K562 (cell line): ENCODE data around the gene FBRS. TPM values are rescaled to one million over a fixed set of nuclear protein-coding genes. Genes with fewer than 3 reads are reported as not detected.

Source experiments
- CREB5 ChIP-seq: fragments of 250-450 bp; sonication (Bioruptor Pico); IDR thresholded peaks from 2 replicates; pipeline ENCODE4 v1.5.0; 2020; ENCODE audit warnings: mild to moderate bottlenecking
- ELF1 ChIP-seq: fragments of 200-800 bp; sonication (Bioruptor generic); IDR thresholded peaks from 2 replicates; pipeline ENCODE4 v1.6.1; 2016; ENCODE audit warnings: missing genetic modification characterization, missing compliant biosample characterization
- FOXJ2 ChIP-seq: fragments of 200-800 bp; sonication (Bioruptor generic); IDR thresholded peaks from 2 replicates; pipeline ENCODE4 v1.6.1; 2016; ENCODE audit warnings: missing genetic modification characterization, missing compliant biosample characterization
- GMEB1 ChIP-seq: fragments of 250-450 bp; sonication (Bioruptor Pico); IDR thresholded peaks from 2 replicates; pipeline ENCODE4 v1.4.0; 2020; ENCODE audit warnings: mild to moderate bottlenecking
- KDM4B ChIP-seq, 2 experiments: fragments of 450-650 bp in 1 of 2; sonication (generic) in 1 of 2; IDR thresholded peaks; 2 replicates each; pipeline ENCODE4 v1.6.1; 2016 to 2017; ENCODE audit warnings: borderline replicate concordance in 2 of 2, antibody characterized with exemption in 1 of 2, low read depth in 1 of 2, mild to moderate bottlenecking in 1 of 2
- NFYB ChIP-seq: IDR thresholded peaks from 2 replicates; pipeline ENCODE4 v1.6.1; 2011; ENCODE audit warnings: mild to moderate bottlenecking, moderate library complexity; ENCODE audit not compliant: insufficient read length; ENCODE audit errors: extremely low read depth
- NR4A1 ChIP-seq, 2 experiments: fragments of 250-450 bp in 1 of 2; fragments of 450-650 bp in 1 of 2; sonication (Bioruptor Pico) in 1 of 2; IDR thresholded peaks; 2 replicates each; pipeline versions ENCODE4 v1.4.0 to v1.6.1; 2016 to 2020; ENCODE audit warnings: mild to moderate bottlenecking in 2 of 2, missing compliant biosample characterization in 1 of 2, missing genetic modification characterization in 1 of 2, moderate library complexity in 1 of 2
- PML ChIP-seq: IDR thresholded peaks from 2 replicates; pipeline ENCODE4 v1.6.1; 2012; ENCODE audit warnings: low read length, inconsistent platforms
- SPI1 ChIP-seq: IDR thresholded peaks from 2 replicates; pipeline ENCODE4 v1.6.1; 2011; ENCODE audit warnings: low read depth, low read length, control low read depth, borderline replicate concordance
- TBL1XR1 ChIP-seq, 2 experiments: IDR thresholded peaks; 2 replicates each; pipeline ENCODE4 v1.6.1; 2012; ENCODE audit warnings: improper control_type of control experiment in 2 of 2, low read length in 2 of 2, mild to moderate bottlenecking in 1 of 2
- THAP12 ChIP-seq: fragments of 250-450 bp; sonication (Bioruptor Pico); IDR thresholded peaks from 2 replicates; pipeline ENCODE4 v1.9.0; 2021; ENCODE audit warnings: mild to moderate bottlenecking, inconsistent platforms
- TSC22D4 ChIP-seq: fragments of 450-650 bp; IDR thresholded peaks from 2 replicates; pipeline ENCODE4 v1.6.1; 2016; ENCODE audit warnings: missing genetic modification characterization, missing biosample characterization, control low read depth
- VEZF1 ChIP-seq: fragments of 200-800 bp; sonication (Bioruptor generic); IDR thresholded peaks from 2 replicates; pipeline ENCODE4 v1.6.1; 2017; ENCODE audit warnings: missing genetic modification characterization, missing compliant biosample characterization
- ZNF354B ChIP-seq: fragments of 250-450 bp; sonication (Bioruptor Pico); IDR thresholded peaks from 2 replicates; pipeline ENCODE4 v1.4.0; 2020
- ZNF436 ChIP-seq: fragments of 250-450, 450-650 bp; sonication (Bioruptor Pico); formaldehyde crosslinking; IDR thresholded peaks from 2 replicates; pipeline ENCODE4 v1.7.0; 2020; ENCODE audit warnings: mild to moderate bottlenecking
- polyA plus RNA-seq, 8 experiments: library from polyadenylated mRNA; depleted of rRNA in 4 of 8; stranded (reverse) in 5 of 8; unstranded in 3 of 8; fragments of >200 nt; fragmentation: Nextera tagmentation in 2 of 8; fragmentation: Illumina TruSeq in 1 of 8; extraction: Ambion mirVana in 2 of 8; extraction: Trizol in 1 of 8; gene quantifications; 2 replicates each; pipeline versions ENCODE4 v1.2.1 to v1.2.3, GENCODE V29; 2011 to 2014; ENCODE audit warnings: inconsistent platforms in 1 of 8, missing spikeins in 1 of 8
- total RNA-seq, 7 experiments: library from RNA; depleted of rRNA in 6 of 7; stranded (reverse); fragments of >200 nt in 6 of 7; fragmentation: Illumina TruSeq in 2 of 7; extraction: Trizol in 2 of 7; gene quantifications; 2 replicates each; pipeline versions ENCODE4 v1.2.1 to v1.2.3, GENCODE V29; 2011 to 2021; ENCODE audit warnings: low replicate concordance in 1 of 7

The FBRS gene
- total and polyA plus RNA-seq, 9 of the 15 experiments (the other 6 are each of a cell fraction or from before 2014, with no cell fraction given): 0.32 to 59.5 (median 13.1) TPM

- no peak for TF ChIP-seq TSC22D4
- TF ChIP-seq ZNF436: no peak
- peak; percentile 57; the same call in 1 of the 2 replicates for TF ChIP-seq GMEB1 (CRISPR knock-in tag)
- TF ChIP-seq VEZF1 (CRISPR knock-in tag): peak; percentile 85
- peak; percentile 85 for TF ChIP-seq ELF1
- TF ChIP-seq TBL1XR1 (IDR thresholded peaks at IDR 0.05; ENCODE audit: low read length in 2 of 2): peak in 1 of 2 experiments; percentile 72; a peak in 2 of 4 replicates
- TF ChIP-seq NFYB: peak; percentile 68
- TF ChIP-seq KDM4B (IDR thresholded peaks at IDR 0.05; ENCODE audit: borderline replicate concordance in 2 of 2, low read depth in 1 of 2): no peak
- no peak for TF ChIP-seq NR4A1 (CRISPR knock-in tag; IDR thresholded peaks at IDR 0.05)
- TF ChIP-seq NR4A1 (tag; IDR thresholded peaks at IDR 0.05): no peak
- TF ChIP-seq CREB5: no peak
- 0 out of 2 replicates have a peak, but pooled peaks have one; percentile 41 for TF ChIP-seq FOXJ2 (tag)
- TF ChIP-seq THAP12: peak; percentile 87
- TF ChIP-seq SPI1: peak; percentile 72
- TF ChIP-seq PML: peak; percentile 77; the same call in 1 of the 2 replicates
- TF ChIP-seq ZNF354B (CRISPR knock-in tag): no peak
Measured at GRCh38 chr16:30657866-30658730, at the start of gene FBRS (continued).
